ENCODE results near the gene HCN4. TPM values are rescaled to one million over a fixed set of nuclear protein-coding genes. Genes with fewer than 3 reads are reported as not detected.
"Not testable (repeated sequence)": the region's sequence is repeated elsewhere in the genome, so short reads cannot be mapped to it uniquely, and the experiment has no call there.

Gene HCN4
- total RNA-seq, 4 donors from 2014 or later, result 0.17 TPM; not detected in 3

GRCh38 chr15:73303636-73304035 lies 65.1 kb downstream of the HCN4 start:
- WGBS, result 63% methylated on average over 5 of the region's 5 CpGs
- Histone ChIP-seq H3K27me3 (no peaks in the 10 kb centered on the region), H3K4me3 (no peak overlapping the region), H3K36me3 (peaks cover 11 to 71% (median 54%) of the 10 kb centered on the region in 4 donors), H3K4me1 (no peaks in the 10 kb centered on the region), H3K27ac (replicated peaks in 1 of 4) (no peak overlapping the region), H3K9me3 (no peaks in the 10 kb centered on the region)
- no peak for DNase-seq (ENCODE audit: extremely low spot score)
- intact Hi-C loops (cut with DNase I), result no loop called here
- TF ChIP-seq POLR2A (IDR thresholded peaks at IDR 0.05; ENCODE audit: low read depth) (no peak), EP300 (IDR thresholded peaks at IDR 0.05) (no peak), POLR2AphosphoS5 (IDR thresholded peaks at IDR 0.05) (no peak), CTCF (IDR thresholded peaks at IDR 0.05) (no peak)

GRCh38 chr15:73300286-73300685 lies 68.5 kb downstream of the HCN4 start:
- WGBS, result 89% methylated on average over 11 of the region's 11 CpGs
- H3K9me3 ChIP-seq; DNase-seq (ENCODE audit: extremely low spot score); H3K4me3 ChIP-seq; H3K27ac ChIP-seq (replicated peaks in 1 of 4); H3K27me3 ChIP-seq; intact Hi-C loops (cut with DNase I); H3K4me1 ChIP-seq: not testable (repeated sequence)
- H3K36me3 ChIP-seq, result peaks cover 19 to 99% (median 72%) of the 10 kb centered on the region in 4 donors

GRCh38 chr15:73298522-73299245 lies 70.1 kb downstream of the HCN4 start:
- 87% methylated on average over 7 of the region's 7 CpGs for WGBS
- Histone ChIP-seq H3K4me3 (no peak overlapping the region), H3K9me3 (no peaks in the 10 kb centered on the region), H3K4me1 (no peaks in the 10 kb centered on the region), H3K27me3 (no peaks in the 10 kb centered on the region), H3K27ac (replicated peaks in 1 of 4) (no peak overlapping the region), H3K36me3 (peaks cover 19 to 100% (median 73%) of the 10 kb centered on the region in 4 donors)
- TF ChIP-seq POLR2A (IDR thresholded peaks at IDR 0.05; ENCODE audit: low read depth) (no peak), POLR2AphosphoS5 (IDR thresholded peaks at IDR 0.05) (no peak), EP300 (IDR thresholded peaks at IDR 0.05) (no peak), CTCF (IDR thresholded peaks at IDR 0.05) (no peak)
- intact Hi-C loops (cut with DNase I), result no loop called here
- DNase-seq (ENCODE audit: extremely low spot score), result no peak

GRCh38 chr15:73296609-73297353 lies 72.0 kb downstream of the HCN4 start:
- 82% methylated on average over 9 of the region's 9 CpGs for WGBS
- H3K36me3 ChIP-seq, result peaks cover 19 to 89% (median 64%) of the 10 kb centered on the region in 4 donors

More at GRCh38 chr15:73296609-73297353, 72.0 kb downstream of the HCN4 start:
- no peak for TF ChIP-seq CTCF (IDR thresholded peaks at IDR 0.05)
- TF ChIP-seq POLR2A (IDR thresholded peaks at IDR 0.05; ENCODE audit: low read depth), result no peak
- TF ChIP-seq EP300 (IDR thresholded peaks at IDR 0.05), result no peak
- TF ChIP-seq POLR2AphosphoS5 (IDR thresholded peaks at IDR 0.05), result no peak
- H3K9me3 ChIP-seq, result no peaks in the 10 kb centered on the region
- H3K27me3 ChIP-seq, result no peaks in the 10 kb centered on the region
- DNase-seq (ENCODE audit: extremely low spot score), result no peak
- no peak overlapping the region for H3K27ac ChIP-seq (replicated peaks in 1 of 4)
- intact Hi-C loops (cut with DNase I), result no loop called here
- H3K4me3 ChIP-seq, result no peak overlapping the region
- H3K4me1 ChIP-seq, result no peaks in the 10 kb centered on the region

Measured in esophagus muscularis mucosa (tissue), 4 donors.